Kidney capillary endothelial cell (primary cell): ENCODE data around the gene RNF31.
"Not testable (repeated sequence)": the region's sequence is repeated elsewhere in the genome, so short reads cannot be mapped to it uniquely, and the experiment has no call there.

ENCODE experiments used
- DNase-seq: peaks from one replicate; pipeline ENCODE4 v3.0.0-alpha.2; 2018; ENCODE audit warnings: low spot score

Gene RNF31

GRCh38 chr14:24202538-24202937 lies 55.2 kb downstream of the RNF31 start:
- not testable (repeated sequence) for DNase-seq

GRCh38 chr14:24203249-24203886 lies 56.1 kb downstream of the RNF31 start:
- DNase-seq: not testable (repeated sequence)

- no peak for DNase-seq
Measured at GRCh38 chr14:24204163-24205146, 57.2 kb downstream of the RNF31 start.

- DNase-seq: no peak
Measured at GRCh38 chr14:24206260-24207103, 59.2 kb downstream of the RNF31 start.

- DNase-seq: no peak
Measured at GRCh38 chr14:24207104-24207551, 59.8 kb downstream of the RNF31 start.

- no peak for DNase-seq
Measured at GRCh38 chr14:24207625-24208024, 60.3 kb downstream of the RNF31 start.
